GM18870 (cell line): Measurements from ENCODE around the gene FAM13A.
"Not testable (repeated sequence)": the region's sequence is repeated elsewhere in the genome, so short reads cannot be mapped to it uniquely, and the experiment has no call there.

Experiments used
- ATAC-seq: cut with Tn5 transposase; IDR thresholded peaks from one replicate; pipeline ENCODE4 v1.9.1; 2021; ENCODE audit warnings: moderate library complexity; ENCODE audit not compliant: unreplicated experiment

FAM13A gene

GRCh38 chr4:88908521-88908920 is 148.5 kb downstream of the FAM13A start:
- ATAC-seq = no peak

- ATAC-seq = no peak
Measured at GRCh38 chr4:88908003-88908402, 149.0 kb downstream of the FAM13A start.

DNA sequence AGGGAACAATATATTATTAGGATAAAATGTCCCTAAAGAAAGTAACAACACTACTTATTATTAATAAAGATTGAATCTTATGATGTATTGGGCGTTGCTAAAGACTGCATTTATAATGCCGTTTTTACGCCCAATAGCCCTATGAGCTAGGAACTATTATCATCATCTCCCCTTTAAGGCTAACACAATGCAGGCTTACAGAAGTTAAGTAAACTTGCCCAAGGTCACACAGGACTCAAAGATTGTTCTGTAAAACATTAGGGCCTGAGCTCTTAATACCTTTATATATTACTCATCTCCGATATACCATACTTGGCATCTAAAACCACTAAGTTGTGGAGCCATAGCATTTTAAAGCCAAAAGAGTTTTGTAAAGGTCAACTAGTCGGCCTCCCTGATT is 149.5 kb downstream of the FAM13A start:
- no peak for ATAC-seq

GRCh38 chr4:88904240-88904639 is 152.7 kb downstream of the FAM13A start:
- ATAC-seq = not testable (repeated sequence)

DNA sequence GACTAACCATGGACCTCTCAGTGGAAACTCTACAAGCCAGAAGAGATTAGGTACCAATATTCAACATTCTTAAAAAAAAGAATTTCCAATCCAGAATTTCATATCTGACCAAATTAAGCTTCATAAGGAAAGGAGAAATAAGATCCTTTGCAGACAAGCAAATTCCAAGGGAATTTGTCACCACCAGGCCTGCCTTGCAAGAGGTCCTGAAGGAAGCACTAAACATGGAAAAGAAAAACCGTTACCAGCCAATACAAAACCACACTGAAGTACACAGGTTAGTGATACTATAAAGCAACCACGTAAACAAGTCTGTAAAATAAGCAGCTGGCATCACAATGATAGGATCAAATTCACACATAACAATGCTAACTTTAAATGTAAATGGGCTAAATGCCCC is 156.6 kb downstream of the FAM13A start:
- ATAC-seq = no peak

DNA sequence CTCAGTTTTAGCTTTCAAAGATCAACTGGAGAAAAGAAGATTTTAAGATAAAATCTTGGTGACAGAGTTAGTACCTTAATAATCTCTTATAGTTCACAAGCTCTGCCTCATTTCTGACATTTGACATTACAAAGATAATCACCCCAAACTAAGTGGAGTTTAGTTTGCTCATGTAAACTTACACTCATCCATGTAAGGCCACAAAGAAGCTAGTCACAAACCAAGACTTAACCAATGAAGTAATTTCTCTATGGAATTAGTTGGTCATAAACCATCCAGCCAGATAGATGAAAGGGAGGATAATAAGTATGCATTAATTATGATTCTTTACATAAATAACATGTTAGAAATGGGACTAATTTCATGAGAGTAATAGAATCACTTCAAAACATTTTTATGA is 159.2 kb downstream of the FAM13A start:
- no peak for ATAC-seq

DNA sequence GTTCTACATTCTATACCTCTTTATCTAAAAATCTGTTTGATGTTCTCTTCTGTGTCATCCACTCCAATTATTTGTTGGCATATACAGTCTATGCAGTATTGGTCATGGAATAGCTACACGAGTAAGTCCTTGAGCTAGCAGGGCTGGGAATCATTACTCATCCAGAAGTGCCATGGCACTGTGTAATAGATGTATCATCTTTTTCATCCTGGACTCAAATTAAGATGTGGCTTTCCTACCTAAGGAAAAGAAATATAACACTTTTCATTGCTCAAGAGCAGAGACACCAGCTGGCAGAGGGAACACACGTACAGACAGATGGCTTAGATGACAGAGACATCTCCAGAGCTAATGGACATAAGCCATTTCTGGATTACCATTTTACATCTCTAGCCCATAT is 159.8 kb downstream of the FAM13A start:
- ATAC-seq = no peak

- ATAC-seq = no peak
Measured at GRCh38 chr4:88893961-88894360, 163.0 kb downstream of the FAM13A start.

DNA sequence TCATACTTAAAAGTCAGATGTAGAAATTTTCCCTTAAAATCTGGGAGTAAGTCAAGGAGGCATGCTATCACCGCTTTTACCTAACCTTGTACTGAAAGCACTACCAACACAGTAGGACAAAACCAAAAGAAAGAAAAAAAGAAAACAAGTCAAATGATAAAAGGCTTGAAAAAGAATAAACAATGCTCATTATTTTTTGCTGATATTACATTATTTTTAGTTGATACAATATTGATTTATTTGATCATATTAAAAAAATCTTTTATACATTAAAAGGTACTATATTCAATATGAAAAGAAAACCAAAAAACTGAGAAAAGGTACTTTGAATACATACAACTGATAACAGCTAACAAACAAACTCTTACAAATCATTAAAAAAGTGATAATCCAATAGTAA is 164.3 kb downstream of the FAM13A start:
- no peak for ATAC-seq

GRCh38 chr4:88891636-88892035 is 165.3 kb downstream of the FAM13A start:
- ATAC-seq = no peak

DNA sequence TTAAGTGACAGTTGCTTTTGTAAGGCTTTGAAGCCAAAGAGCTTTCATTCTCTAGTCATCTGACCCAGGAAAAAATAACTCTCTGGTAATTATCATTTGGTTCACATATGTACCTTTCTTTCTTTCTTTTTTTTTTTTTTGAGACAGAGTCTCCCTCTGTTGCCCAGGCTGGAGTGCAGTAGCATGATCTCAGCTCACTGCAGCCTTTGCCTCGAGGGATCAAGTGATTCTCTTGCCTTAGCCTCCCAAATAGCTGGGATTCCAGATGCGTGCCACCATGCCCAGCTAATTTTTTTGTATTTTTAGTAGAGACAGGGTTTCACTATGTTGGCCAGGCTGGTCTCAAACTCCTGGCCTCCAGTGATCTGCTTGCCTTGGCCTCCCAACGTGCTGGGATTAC is 169.6 kb downstream of the FAM13A start:
- not testable (repeated sequence) for ATAC-seq

DNA sequence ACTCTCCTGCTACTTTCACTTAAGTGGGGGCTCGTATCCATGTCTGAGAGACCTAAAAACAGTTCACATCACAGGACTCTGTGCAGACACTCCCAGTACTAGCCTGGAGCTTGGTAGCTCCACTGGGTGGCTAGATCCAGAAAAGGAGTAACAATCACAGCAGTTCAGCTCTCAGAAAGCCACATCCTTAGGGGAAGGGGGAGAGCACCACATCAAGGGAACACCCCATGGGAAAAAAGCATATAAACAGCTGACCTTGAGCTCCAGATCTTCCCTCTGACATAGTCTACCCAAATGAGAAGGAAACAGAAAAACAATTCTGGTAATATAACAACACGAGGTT is 175.8 kb downstream of the FAM13A start:
- ATAC-seq = no peak

GRCh38 chr4:88880501-88881226 is 176.3 kb downstream of the FAM13A start:
- ATAC-seq = no peak

GRCh38 chr4:88879991-88880390 is 177.0 kb downstream of the FAM13A start:
- ATAC-seq = no peak

DNA sequence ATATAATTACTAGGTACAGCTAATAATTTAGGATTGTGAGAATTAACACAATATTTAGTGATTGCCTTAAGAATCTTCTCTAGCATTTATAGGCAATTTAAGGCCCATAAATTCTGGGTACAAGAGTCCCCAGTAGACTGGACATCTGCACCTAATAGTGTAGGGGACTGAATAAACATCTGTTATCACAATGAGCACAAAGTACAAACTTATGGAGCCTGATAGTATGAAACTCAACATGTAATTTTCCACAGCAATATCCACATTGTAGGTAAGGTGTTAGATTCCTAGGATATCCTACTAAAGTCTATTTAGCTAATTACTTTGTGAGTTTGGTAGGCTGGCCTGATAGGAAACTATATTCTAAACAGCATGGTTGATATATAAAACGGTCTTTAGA is 178.3 kb downstream of the FAM13A start:
- ATAC-seq = no peak

DNA sequence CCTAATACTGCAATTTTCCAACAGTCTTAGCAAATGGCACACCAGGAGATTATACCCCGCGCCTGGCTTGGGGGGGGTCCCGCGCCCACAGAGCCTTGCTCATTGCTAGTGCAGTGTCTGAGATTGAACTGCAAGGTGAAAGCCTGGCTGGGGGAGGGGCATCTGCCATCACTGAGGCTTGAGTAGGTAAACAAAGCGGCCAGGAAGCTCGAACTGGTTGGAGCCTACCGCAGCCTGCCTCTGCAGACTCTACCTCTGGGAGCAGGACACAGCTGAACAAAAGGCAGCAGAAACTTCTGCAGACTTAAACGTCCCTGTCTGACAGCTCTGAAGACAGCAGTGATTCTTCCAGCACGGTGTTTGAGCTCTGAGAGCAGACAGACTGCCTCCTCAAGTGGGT is 186.6 kb downstream of the FAM13A start:
- no peak for ATAC-seq

DNA sequence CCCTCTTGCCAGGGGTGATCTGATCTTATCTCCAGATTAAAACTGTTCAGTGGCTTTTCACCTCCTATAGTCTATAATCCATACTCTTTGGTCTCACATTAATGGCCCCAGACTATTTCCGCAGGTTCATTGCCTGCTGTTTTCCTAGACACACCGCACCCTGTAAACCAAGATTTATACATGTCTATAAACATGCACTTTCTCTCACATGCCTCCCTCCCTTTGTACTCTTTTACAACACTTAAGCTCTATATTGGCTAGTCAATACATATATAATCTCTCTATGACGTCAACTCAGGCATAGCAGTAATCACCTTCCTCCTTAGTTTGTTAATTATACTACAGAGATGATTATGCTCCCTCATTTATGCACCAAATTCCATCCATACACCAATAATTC is 188.5 kb downstream of the FAM13A start:
- ATAC-seq = no peak

DNA sequence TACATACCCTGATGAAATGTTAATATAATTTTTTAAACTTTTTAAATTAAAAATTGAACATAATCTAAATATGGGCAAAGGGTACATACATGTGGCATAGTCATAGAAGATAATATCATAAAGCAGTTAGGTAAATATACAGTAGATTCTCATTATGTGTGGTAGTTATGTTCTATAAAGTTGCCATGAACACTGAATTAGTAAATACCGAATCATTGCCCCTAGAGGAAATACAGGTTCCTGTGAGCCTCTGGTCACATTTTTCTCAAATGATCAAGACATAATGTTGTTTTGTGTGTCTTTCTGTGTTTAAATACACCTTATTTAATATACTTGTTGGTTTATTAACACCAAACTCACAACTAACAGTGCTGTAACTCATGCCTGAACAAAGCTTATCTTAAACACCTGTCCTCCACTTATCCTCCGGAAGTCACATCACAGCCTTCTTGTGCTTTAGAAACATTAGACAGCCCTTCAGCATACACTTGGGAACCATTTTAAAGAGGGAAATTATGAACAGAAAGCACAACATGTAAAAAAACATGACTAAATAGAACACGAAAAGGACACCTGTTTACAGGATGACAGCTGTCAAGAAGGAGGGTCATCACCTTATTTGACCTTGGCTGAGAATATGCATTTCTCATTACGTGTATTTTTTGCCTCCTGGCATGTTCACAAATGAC is 190.0 kb downstream of the FAM13A start:
- ATAC-seq = no peak

DNA sequence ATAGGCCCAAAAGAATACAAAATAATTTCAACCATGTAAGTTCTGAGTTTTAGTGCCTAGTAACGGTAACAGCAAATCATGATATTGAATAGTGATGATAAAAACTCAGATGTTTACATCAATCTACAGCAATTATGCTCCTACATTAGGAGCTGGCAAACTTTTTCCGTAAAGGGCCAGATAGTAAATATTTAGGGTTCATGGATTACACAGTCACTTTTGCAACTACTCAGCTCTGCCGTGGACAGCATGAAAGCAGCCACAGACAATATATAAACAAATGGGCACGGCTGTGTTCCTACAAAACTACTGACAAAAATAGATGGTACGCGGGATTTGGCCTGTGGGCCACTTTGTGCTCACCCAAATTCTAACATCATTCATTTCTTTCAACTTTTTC is 191.5 kb downstream of the FAM13A start:
- no peak for ATAC-seq

- no peak for ATAC-seq
Measured at GRCh38 chr4:88865046-88865445, 191.9 kb downstream of the FAM13A start.

- no peak for ATAC-seq
Measured at GRCh38 chr4:88860586-88860985, 196.4 kb downstream of the FAM13A start.

GRCh38 chr4:88859191-88859812 is 197.7 kb downstream of the FAM13A start:
- peak; percentile 19 for ATAC-seq
